HG03139 (cell line): ENCODE data around the gene PHPT1.
"Not testable (repeated sequence)": the region's sequence is repeated elsewhere in the genome, so short reads cannot be mapped to it uniquely, and the experiment has no call there.

Experiments
- ATAC-seq: cut with Tn5 transposase; IDR thresholded peaks from one replicate; pipeline ENCODE4 v1.9.1; 2021; ENCODE audit not compliant: unreplicated experiment

The PHPT1 gene

DNA sequence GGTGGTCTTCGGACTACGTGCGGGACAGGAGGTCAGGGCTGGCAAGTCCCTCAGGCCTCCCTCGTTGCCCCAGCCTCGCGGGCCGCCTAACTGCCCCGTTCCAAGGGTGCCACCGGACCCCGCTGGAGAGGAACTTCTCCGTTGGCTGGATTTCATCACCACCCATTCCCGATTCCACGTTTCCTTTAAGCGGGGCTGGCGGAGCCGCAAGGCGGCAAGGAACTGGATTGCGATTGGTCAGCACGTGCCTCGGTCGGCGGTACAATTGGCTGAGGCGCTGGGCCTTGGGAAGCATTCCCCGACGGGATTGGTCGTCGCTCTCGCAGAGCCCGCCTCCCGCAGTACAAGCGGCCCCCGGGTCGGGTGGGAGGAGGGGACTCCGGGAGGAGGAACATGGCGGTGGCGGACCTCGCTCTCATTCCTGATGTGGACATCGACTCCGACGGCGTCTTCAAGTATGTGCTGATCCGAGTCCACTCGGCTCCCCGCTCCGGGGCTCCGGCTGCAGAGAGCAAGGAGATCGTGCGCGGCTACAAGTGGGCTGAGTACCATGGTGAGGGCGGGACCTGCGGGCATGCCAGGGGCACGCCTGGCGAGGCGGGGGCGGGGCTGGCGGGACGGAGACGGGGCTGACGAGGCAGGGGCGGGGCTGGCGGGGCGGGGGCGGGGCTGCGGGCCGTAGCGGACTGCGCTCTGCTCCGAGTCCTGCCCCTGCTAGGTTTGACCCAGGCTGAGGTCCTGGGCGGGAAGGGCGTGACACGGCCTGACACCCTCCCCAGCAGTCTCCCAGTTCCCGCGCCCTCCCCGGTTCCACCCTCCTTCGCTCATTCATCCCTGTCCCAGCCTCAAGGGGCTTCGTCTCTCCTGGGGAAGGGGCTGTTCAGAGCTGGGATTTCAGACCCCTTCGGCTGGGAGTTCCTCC lies at the start of gene PHPT1:
TSS of gene PHPT1 (plus strand) at position 372 of the 922 bp plus-strand sequence. CDS start at position 394, 22 bp downstream.
- peak; percentile 79 for ATAC-seq

DNA sequence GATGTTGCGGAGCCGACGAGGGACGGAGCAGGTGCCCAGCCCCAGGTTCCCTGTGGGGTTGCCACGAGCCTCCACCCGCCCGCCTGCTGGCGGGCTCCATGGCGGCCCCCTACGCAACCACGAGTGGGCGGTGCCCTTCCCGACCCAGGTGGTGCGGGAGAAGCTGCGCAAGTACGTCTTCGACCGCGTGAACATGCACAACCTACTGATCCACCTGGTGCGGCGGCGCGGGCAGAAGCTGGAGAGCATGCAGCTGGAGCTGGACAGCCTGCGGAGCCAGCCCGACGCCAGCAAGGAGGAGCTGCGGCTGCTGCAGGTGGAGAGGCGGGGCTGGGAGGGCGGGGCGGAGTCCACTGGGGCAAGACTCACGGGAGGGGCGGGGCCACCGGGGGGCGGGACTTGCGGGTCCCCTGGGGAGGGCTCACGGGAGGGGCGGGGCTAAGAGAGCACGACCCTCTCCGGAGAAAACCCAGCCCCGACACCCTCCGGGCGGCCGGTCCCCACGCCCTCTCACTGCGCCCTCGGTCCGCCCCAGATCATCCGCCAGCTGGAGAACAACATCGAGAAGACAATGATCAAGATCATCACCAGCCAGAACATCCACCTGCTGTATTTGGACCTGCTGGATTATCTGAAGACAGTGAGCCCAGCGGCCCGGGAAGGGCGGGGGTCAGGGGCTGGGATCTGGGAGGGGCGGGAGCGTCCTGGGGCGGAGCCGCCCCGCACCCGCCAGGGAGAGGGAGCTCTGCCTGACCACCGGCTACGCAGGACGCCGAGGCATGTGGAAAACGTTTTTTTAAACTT lies 49.2 kb upstream of the PHPT1 start:
- peak; percentile 45 for ATAC-seq

DNA sequence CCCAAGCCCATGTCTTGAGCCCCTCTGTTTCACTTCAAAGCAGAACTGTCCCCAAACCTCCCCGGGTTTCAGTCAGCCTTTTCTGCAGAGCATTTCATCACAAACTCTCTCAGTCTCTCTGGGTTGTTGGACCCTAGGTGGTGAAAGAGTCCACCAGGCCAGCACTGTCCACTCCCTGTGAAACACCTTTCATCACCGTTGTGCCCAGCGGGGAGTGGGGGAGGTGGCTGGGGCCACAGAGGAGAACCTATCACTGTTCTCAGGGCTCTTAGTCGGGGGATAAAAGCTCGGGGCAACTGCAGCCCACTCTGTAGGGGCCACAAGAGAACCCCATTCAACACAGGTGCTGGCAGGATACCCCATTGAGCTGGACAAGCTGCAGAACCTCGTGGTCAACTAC lies 46.9 kb upstream of the PHPT1 start:
- ATAC-seq, result no peak

DNA sequence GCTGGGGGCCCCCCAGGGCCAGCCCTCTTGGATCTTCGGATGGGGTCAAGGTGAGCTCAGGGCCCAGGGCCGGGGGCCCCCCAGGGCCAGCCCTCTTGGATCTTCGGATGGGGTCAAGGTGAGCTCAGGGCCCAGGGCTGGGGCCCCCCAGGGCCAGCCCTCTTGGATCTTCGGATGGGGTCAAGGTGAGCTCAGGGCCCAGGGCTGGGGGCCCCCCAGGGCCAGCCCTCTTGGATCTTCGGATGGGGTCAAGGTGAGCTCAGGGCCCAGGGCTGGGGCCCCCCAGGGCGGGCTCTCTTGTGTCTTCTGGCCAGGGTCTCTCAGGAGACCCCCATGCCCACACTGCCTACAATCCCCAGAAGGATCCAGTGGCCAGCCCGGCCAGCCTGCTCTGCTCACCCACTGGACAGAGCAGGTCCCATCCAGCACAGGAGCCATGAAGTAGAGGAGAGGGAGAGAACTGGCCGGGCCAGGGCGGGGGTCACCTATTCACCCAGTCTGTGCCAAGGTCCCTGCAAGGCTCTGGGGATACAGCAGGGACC lies 46.1 kb upstream of the PHPT1 start:
- ATAC-seq, result not testable (repeated sequence)

DNA sequence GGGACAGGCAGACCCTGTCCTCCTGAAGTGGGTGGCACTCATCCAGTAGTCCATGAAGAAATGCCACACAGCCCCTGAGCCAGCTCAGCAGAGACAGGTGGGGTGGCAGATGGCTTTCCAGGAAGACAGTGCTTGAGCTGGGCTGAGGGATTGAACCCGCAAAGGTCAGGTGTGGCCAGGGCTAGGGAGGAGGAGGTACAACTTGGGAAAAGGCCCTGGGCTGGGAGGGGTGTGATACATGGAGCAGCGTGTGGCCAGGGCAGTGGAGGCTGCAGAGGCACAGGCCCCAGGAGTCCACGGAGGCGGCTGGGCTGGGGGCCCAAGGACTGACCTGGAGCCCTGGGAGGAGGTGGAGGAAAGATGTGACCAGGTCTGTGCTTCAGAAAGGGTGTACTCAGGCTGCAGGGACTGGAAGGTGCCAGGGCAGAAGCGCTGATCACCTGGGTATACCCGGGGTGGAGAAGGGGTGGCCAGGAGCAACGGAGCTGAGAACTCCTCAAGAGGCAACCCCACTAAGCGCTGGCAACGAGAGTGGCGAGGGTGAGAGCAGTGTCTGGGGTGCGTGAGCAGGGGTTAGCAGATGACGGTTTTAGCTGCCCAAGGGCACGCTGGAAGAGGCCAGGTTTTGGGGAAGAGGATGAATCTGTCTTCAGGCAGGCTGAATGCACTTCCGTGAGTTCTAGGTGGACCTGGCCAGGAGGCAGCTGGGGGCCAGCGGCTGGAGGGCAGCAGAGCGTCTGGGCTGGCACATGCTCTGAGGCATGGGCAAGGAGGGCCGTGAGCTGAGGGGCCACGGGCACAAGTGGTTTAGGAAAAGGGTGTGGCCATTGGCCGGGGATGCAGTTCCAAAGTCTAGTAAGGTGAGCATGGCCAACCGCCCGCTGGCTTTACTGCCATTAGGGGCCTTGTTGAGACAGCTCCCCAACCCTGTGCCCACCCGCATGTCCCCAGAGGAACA lies 45.4 kb upstream of the PHPT1 start:
- ATAC-seq, result no peak

DNA sequence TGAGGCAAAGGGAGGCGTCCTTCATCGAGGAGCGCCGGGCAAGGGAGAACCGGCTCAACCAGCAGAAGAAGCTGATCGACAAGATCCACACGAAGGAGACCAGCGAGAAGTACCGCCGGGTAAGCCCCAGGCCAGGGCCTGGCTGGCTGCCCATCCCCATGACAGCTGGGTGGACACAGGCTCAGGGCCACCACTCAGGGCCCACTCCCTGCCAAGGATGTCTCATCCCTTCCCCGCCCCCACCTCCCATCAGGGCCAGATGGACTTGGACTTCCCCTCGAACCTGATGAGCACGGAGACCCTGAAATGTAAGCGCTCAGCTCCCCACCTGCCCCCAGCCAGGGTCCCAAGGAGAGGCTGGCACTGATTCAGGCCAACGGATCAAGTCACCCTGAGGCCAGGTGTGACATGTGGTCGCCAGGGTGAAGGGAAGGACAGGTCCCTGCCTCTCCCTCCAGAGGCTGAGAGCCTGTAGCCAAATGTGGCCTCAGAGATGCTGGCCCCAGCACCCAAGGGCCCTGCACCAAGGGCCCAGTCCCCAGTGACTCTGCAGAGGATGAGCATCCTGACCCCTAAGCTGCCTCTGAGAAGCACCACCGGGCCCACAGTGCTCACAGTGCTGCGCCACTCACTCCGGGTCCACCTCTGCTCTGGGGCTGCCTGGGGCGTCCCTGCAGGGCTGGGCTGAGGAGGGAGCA lies 44.6 kb upstream of the PHPT1 start:
- ATAC-seq, result no peak

DNA sequence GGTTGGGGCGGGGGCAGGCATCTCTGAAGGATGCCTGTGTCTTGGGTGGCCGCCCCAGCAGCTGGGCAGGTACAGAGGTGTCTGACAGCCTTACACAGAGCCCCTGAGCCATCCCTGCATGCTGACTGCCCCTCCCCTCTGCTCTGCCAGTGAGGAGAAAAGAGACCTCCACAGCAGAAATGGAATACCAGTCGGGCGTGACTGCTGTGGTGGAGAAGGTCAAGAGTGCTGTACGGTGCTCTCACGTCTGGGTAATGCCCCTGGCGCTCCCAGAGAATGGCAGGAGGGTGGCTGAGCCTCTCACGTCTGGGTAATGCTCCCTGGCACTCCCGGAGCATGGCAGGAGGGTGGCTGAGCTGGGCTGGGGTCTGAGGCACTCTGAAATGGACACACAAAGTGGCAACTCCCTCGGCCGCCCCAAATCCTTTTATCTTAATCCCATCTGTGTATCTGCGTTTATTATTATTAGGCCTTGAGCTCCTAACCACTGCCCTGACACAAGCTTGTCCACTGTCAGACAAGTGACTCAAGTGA lies 43.9 kb upstream of the PHPT1 start:
- no peak for ATAC-seq

DNA sequence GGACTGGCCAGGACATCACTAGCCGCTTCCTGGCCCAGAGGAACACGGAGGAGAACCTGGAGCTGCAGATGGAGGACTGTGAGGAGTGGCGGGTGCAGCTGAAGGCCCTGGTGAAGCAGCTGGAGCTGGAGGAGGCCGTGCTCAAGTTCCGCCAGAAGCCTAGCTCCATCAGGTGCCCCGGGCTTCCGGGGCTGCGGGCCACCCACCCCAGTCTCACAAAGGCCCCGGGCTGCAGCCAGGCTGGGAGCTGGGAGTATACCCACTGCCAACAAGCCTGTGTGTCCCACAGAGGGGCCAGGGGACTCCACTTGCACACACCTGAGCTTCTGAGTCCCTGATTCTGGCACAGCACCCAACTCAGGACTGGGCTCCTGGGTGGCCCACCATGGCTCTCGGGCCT lies 43.1 kb upstream of the PHPT1 start:
- ATAC-seq, result no peak

DNA sequence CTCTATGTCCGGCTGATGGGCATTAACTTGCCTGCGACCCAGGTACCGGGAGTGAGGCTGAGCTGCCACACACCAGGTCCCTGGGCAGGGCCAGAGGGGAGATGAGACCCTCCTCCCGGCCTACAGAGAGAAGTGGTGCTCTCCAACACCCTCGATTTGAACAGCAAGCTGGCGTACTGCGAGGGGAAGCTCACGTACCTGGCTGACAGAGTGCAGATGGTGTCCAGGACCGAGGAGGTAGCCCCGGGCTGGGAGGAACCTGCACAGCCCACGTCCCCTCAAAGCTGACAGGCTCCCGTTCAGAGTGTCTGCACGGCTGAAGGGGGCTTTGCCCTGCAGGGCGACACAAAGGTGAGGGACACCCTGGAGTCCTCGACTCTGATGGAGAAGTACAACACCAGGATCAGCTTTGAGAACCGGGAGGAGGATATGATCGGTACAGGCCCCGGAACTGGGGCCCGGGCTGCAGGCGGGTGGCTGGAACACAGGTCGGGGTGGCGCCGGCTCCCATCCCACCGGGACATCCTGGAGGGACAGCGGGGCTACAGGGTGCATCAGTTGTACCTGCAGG lies 42.5 kb upstream of the PHPT1 start:
- no peak for ATAC-seq

DNA sequence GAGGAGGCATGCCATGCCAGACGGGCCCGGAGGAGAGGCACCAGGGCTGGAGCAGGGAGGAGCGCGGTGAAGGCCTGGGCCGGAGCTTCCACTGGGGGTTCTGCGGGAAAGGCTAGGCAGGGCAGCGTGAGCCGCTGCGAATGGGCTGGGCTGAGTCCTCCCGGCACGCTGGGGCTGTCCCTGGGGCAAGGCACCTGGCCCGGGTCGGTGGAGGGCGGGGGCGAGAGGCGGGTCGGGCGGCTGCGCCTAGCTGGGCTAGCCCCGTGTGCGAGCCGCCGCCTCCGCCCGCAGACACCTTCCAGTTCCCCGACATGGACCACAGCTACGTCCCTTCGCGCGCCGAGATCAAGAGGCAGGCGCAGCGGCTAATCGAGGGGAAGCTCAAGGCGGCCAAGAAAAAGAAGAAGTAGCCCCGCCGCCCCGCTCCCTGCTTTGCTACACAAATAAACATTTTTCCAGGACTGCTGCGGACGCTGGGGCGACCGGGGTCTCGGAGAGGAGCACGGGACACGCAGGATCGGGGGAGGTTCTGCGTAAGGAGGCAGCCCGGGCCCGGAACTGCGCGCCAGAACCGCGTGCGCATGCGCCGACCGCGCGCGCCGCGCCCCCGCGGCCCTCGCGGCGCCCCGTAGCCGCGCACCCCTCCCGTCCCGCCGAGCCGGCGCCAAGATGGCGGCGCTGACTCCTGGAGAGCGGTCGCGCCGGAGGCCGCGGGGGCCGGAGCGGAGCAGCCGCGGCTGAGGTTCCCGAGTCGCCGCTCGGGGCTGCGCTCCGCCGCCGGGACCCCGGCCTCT lies 41.7 kb upstream of the PHPT1 start, which contains the start of gene RABL6:
TSS of gene RABL6 (plus strand) at position 668 of the 794 bp plus-strand sequence. CDS start 249 bp downstream, outside the sequence.
- ATAC-seq, result peak; percentile 52

DNA sequence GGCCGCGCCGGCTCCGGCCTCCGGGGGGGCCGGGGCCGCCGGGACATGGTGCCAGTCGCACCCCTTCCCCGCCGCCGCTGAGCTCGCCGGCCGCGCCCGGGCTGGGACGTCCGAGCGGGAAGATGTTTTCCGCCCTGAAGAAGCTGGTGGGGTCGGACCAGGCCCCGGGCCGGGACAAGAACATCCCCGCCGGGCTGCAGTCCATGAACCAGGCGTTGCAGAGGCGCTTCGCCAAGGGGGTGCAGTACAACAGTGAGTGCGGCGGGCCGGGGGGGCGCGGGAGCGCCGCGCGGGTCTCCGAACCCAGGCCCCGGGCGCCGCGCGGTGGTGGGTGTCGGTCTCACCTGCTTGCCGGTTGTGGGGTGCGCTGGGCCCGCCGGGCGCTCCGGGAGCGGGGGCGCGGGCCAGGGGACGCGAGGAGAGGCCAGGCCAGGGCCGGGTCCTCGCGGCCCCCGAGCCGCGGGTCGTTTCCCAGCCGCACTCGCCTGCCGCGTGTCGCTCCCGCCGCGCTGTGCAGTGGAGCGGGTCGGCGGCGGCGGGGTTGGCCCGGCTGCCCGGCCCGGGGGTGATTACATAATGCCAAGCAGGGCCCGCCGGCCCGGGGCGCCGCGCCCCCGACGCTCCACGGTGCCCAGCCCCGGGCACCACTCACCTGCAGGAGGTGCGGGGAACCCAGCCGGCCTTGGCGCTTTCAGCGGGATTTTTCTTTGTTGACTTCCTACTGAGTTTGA lies 41.0 kb upstream of the PHPT1 start:
- ATAC-seq, result peak; percentile 26

DNA sequence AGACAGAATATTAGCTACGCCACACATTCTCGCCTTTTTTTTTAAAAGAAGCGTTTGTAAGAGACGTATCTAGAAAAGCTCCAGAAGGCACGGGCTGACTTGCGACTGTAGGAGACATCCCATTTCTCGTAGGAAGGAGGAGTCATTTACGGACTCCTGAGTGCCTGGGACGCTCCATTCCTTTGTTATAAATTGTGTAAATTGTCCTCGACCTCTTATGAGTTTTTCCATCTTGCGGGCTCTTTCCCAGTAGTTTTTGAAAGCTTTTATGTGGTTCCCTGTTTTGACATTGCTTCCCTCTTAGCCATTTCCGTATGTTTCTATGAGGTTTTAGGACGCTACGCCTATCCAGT lies 40.4 kb upstream of the PHPT1 start:
- no peak for ATAC-seq

DNA sequence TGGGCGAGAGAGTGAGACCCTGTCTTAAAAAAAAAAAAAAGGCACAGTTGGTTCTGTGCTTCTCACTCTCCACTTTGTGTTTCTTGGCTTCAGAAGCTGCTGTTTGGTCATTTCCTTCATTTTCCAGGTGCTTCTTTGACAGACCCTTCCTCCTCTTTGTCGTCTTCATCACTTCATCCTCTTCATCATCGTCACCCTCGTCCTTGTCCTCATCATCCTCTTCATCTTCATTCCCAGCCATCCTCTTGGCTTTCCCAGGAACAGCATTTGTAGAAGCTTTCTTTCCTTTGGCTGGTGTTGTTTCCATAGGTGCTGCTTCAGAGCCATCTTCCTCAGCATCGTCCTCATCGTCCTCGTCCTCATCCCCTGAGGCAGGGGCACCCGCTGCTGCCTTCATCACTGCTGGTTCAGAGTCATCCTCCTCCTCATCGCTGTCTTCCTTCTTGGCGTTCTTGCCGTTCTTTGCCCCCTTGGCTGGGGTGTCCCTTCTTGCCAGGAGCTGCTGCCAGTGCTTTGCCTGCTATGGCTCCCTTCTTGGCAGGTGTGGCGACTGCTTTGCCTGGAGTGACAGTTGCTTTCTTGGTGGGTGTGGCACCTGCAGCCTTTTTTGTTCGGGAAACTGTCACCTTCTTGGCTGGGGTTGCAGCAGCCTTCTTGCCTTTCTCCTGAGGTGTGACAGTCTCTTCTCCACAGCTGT lies 34.3 kb upstream of the PHPT1 start:
- ATAC-seq, result no peak

DNA sequence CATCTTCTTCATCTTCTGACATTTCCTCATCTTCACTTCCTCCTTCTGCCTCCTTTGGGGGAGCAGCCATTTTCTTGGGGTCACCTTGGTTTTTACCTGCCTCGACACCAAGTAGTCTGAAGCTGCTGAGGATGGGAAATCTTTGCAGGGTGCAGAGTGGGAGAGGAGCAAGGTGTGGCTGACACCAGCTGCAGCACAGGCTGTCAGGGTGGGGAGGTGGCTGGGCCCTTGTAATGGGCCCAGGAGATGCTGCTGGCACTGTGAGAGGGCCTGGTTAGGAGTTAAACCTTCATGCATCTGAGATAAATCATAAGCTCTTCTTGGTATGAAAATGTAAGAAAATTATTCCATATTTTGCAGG lies 33.8 kb upstream of the PHPT1 start:
- ATAC-seq, result no peak

DNA sequence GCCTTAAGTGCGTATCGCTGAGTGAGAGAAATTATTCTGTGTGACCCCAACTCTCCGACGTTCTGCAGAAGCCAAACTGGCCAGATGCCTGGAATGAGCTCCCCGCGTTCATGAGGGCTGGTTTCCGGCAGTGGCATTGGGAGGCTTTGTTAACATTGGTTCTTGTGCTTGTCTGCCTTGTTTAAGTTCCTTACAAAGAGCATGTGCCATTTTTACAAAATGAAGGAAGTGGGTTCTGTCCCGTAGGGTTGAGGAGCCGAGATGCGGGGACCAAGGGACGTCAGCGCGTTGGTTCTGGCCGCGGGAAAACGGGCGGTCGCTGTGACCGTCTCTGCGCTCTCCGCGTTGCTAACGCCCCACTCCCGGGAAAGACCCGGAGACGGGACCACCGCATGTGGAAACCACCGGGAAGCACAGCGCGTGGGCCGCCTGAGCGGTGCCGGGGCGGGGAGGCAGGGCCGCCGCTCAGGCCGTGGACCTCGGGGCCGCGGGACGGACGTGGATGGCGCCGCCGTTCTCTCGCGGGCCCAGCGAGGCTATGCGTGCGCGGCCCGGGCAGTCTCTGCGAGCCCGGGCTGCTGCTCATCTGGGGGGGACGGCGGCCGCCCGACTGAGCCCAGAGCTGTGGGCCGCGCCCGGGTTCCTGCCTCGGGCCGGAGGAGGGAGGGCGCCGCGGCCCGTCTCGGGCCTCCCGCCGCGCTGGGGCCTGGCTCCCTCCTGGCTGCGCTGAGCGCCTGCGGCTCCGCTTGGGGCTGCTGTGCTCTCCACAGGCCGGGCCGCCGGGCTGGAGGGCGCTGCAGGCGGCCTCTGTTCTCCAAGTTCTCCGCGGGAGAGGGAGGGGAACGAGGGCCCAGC lies 28.0 kb upstream of the PHPT1 start:
- ATAC-seq, result no peak

DNA sequence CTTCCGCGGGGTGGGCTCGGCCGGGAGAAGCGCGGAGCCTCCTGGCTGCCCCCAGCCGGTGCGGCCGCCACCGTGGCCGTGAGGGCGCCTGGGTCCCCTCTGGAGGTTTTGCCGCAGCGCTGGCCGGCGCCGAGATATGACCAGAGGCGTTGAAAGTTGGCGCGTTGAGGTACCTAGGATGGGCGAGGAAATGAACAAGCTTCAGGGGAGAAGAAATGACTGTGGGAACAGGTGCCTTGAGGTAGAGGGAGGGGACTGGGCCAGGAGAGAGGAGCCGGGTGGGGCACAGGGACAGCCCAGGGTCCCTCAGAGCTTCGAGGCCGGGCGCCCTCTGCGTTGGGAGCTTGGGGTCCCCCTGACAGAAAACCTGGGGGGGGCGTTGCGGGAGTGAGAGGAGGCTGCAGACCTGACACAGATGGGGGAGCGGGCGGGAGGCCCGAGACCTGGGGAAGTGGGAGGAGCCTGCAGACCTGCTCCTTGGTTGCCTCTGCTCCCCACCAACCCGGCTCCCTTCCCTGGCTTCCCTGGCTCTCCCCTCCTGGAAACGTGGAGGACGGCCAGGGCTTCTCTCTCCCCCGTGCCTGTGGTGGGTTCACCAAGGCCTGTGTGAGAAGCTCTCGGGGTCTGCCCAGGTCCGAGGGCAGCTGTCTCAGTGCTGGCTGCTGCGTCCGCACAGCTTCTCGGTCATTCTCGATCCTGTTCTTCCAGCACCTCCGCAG lies 27.2 kb upstream of the PHPT1 start:
- no peak for ATAC-seq
